OCI-LY3 (cell line): ENCODE results near the gene LGALS1.

ENCODE experiments used
- H2AFZ ChIP-seq: fragments of 200-600, 300-600 bp; shearing (Covaris generic); 2 replicates; pipeline ENCODE4 v1.6.0; 2014; ENCODE audit warnings: antibody characterized with exemption, low read depth, low read length
- H3K27ac ChIP-seq: fragments of 200-600, 300-600 bp; sonication (generic); 2 replicates; pipeline ENCODE4 v1.5.1; 2014; ENCODE audit warnings: mild to moderate bottlenecking, low read length, moderate library complexity, mixed read lengths
- H3K27me3 ChIP-seq: fragments of 200-600, 300-600 bp; sonication (generic); 2 replicates; pipeline ENCODE4 v1.6.1; 2014; ENCODE audit warnings: low read depth, low read length, mixed read lengths
- H3K36me3 ChIP-seq: fragments of 200-600, 300-600 bp; sonication (generic); replicated peaks from 2 replicates; pipeline ENCODE3; 2014; ENCODE audit warnings: low read depth, low read length, mixed read lengths
- H3K4me1 ChIP-seq: fragments of 300-600, 200-600 bp; sonication (generic); 2 replicates; pipeline ENCODE4 v1.6.1; 2014; ENCODE audit warnings: low read length, mixed read lengths
- H3K4me2 ChIP-seq: fragments of 200-600, 300-600 bp; sonication (generic); 2 replicates; pipeline ENCODE4 v1.6.1; 2014; ENCODE audit warnings: low read length, mixed read lengths
- H3K4me3 ChIP-seq: fragments of 300-600, 200-600 bp; sonication (generic); 2 replicates; pipeline ENCODE4 v1.5.1; 2014; ENCODE audit warnings: antibody characterized with exemption, mild to moderate bottlenecking, low read length, moderate library complexity
- H3K79me2 ChIP-seq: fragments of 300-600, 200-600 bp; shearing (Covaris generic); 2 replicates; pipeline ENCODE4 v1.6.1; 2014; ENCODE audit warnings: mild to moderate bottlenecking, low read length, mixed read lengths
- H3K9ac ChIP-seq: fragments of 300-600, 200-600 bp; shearing (Covaris generic); 2 replicates; pipeline ENCODE4 v1.6.0; 2014; ENCODE audit warnings: mild to moderate bottlenecking, low read length, moderate library complexity
- H3K9me3 ChIP-seq: fragments of 200-600, 300-600 bp; shearing (Covaris generic); 2 replicates; pipeline ENCODE4 v1.6.1; 2014; ENCODE audit warnings: low read length, mixed read lengths; ENCODE audit not compliant: insufficient read depth
- H4K20me1 ChIP-seq: fragments of 200-600, 300-600 bp; sonication (generic); 2 replicates; pipeline ENCODE4 v1.6.1; 2016; ENCODE audit warnings: low read length, mixed read lengths; ENCODE audit not compliant: insufficient read depth
- EZH2phosphoT487 ChIP-seq: fragments of 200-600 bp; shearing (Covaris generic); IDR thresholded peaks from 2 replicates; pipeline ENCODE4 v1.6.1; 2018; ENCODE audit warnings: antibody characterized with exemption, mixed run types, low read depth
- TF ChIP-seq, protein P1 (sequence below): fragments of 200-600, 300-600 bp; sonication (generic); IDR thresholded peaks from 2 replicates; pipeline ENCODE4 v1.5.1; 2014; ENCODE audit warnings: antibody characterized with exemption, low read length, low read depth

The LGALS1 gene

GRCh38 chr22:37674951-37675929 lies at the start of gene LGALS1:
Gene LGALS1 (plus strand): TSS chr22:37675636. CDS start chr22:37675703, 67 bp downstream.
- Histone ChIP-seq H2AFZ (no peak within 1 kb of the TSS), H3K9ac (peak within 1 kb of the TSS; percentile 80)

DNA sequence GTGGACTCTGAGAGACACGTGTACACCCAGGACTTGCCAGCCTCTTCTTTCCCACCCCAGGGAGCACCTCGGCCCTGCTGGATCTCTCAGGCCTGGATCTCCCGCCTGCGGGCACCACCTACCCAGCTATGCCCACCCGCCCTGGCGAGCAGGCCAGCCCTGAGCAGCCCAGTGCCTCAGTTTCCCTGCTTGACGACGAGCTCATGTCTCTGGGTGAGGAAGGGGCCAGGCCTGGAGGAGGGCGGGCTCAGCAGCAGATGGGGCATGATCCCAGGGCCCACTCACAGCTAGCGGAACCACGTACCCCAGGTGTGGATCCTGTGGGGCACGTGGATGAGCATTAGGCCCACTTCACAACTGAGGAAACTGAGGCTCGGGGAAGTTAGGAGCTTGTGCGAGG lies 49.7 kb upstream of the LGALS1 start:
- no peaks in the 10 kb centered on the region for H3K27me3 ChIP-seq
- peak overlapping the region; percentile 95 for H3K27ac ChIP-seq
- peaks cover 3% of the 10 kb centered on the region for H3K36me3 ChIP-seq
- peak overlapping the region; percentile 61 for H3K4me2 ChIP-seq
- no peaks in the 10 kb centered on the region for H3K9me3 ChIP-seq
- peak overlapping the region; percentile 79 for H3K9ac ChIP-seq
- no peaks in the 10 kb centered on the region for H4K20me1 ChIP-seq
- H3K4me1 ChIP-seq = peaks cover 55% of the 10 kb centered on the region
- TF ChIP-seq EZH2phosphoT487 = no peak
- TF ChIP-seq, protein P1, sequence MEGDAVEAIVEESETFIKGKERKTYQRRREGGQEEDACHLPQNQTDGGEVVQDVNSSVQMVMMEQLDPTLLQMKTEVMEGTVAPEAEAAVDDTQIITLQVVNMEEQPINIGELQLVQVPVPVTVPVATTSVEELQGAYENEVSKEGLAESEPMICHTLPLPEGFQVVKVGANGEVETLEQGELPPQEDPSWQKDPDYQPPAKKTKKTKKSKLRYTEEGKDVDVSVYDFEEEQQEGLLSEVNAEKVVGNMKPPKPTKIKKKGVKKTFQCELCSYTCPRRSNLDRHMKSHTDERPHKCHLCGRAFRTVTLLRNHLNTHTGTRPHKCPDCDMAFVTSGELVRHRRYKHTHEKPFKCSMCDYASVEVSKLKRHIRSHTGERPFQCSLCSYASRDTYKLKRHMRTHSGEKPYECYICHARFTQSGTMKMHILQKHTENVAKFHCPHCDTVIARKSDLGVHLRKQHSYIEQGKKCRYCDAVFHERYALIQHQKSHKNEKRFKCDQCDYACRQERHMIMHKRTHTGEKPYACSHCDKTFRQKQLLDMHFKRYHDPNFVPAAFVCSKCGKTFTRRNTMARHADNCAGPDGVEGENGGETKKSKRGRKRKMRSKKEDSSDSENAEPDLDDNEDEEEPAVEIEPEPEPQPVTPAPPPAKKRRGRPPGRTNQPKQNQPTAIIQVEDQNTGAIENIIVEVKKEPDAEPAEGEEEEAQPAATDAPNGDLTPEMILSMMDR = no peak
- no peaks in the 10 kb centered on the region; the same call in 1 of the 2 replicates for H3K79me2 ChIP-seq
- H3K4me3 ChIP-seq = peak overlapping the region; percentile 22; the same call in 1 of the 2 replicates
- H2AFZ ChIP-seq = no peak overlapping the region

More at GRCh38 chr22:37674951-37675929, at the start of gene LGALS1:
- Histone ChIP-seq H4K20me1 (no peaks in the 10 kb centered on the region), H3K9me3 (no peaks in the 10 kb centered on the region), H3K27ac (peak within 1 kb of the TSS; percentile 78), H3K4me3 (peak within 1 kb of the TSS; percentile 78), H3K79me2 (peaks cover 12% of the 10 kb centered on the region; the same call in 1 of the 2 replicates), H3K36me3 (no peaks in the 10 kb centered on the region), H3K27me3 (no peaks in the 10 kb centered on the region), H3K4me1 (peaks cover 33% of the 10 kb centered on the region), H3K4me2 (peak within 1 kb of the TSS; percentile 78)
- TF ChIP-seq, protein P1 = no peak
- no peak for TF ChIP-seq EZH2phosphoT487

DNA sequence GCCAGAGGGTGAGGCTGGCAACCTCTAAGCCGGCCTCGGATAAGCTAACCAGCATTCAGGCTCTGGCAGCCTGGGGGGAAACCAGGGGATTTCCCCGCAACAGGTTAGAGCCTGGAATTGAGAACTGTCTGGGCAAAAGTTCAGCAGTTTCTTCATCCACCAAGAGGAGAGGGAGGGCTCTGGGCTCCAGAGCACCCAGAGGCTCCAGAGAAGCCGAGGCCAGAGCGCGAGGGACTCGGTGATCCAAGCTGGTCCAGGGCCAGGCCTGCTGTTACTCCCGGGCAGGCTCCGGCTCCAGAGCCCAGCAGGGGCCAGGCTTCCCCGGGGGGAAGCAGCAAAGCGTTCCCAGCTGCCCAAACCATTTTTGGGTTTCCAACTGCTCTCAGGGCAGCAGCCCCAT lies 49.3 kb upstream of the LGALS1 start:
- H3K27me3 ChIP-seq = no peaks in the 10 kb centered on the region
- TF ChIP-seq EZH2phosphoT487 = no peak
- TF ChIP-seq, protein P1 = no peak
- peaks cover 3% of the 10 kb centered on the region for H3K36me3 ChIP-seq
- H3K4me2 ChIP-seq = peak overlapping the region; percentile 72
- H3K4me3 ChIP-seq = peak overlapping the region; percentile 48
- peak overlapping the region; percentile 84 for H3K9ac ChIP-seq
- no peaks in the 10 kb centered on the region for H4K20me1 ChIP-seq
- no peaks in the 10 kb centered on the region for H3K9me3 ChIP-seq
- H3K79me2 ChIP-seq = no peaks in the 10 kb centered on the region; the same call in 1 of the 2 replicates
- peak overlapping the region; percentile 95 for H3K27ac ChIP-seq
- H2AFZ ChIP-seq = no peak overlapping the region
- H3K4me1 ChIP-seq = peaks cover 55% of the 10 kb centered on the region

GRCh38 chr22:37626556-37627075 lies 48.8 kb upstream of the LGALS1 start:
- H4K20me1 ChIP-seq = no peaks in the 10 kb centered on the region
- no peaks in the 10 kb centered on the region; the same call in 1 of the 2 replicates for H3K79me2 ChIP-seq
- TF ChIP-seq, protein P1 = no peak
- no peak for TF ChIP-seq EZH2phosphoT487
- H3K27ac ChIP-seq = peak overlapping the region; percentile 95
- peaks cover 8% of the 10 kb centered on the region for H3K36me3 ChIP-seq
- H3K27me3 ChIP-seq = no peaks in the 10 kb centered on the region
- peak overlapping the region; percentile 84 for H3K9ac ChIP-seq
- H3K9me3 ChIP-seq = no peaks in the 10 kb centered on the region
- H3K4me1 ChIP-seq = peaks cover 60% of the 10 kb centered on the region
- H2AFZ ChIP-seq = no peak overlapping the region
- peak overlapping the region; percentile 72 for H3K4me2 ChIP-seq
- peak overlapping the region; percentile 48 for H3K4me3 ChIP-seq
